Thoracic aorta (tissue), 2 donors: Measurements from ENCODE around the gene MCCD1. TPM values are rescaled to one million over a fixed set of nuclear protein-coding genes. Genes with fewer than 3 reads are reported as not detected.
"Not testable (repeated sequence)": the region's sequence is repeated elsewhere in the genome, so short reads cannot be mapped to it uniquely, and the experiment has no call there.

Experiments used
- ATAC-seq: fragments of 150-250 bp; one replicate; pipeline ENCODE4 v1.8.0; 2017; ENCODE audit warnings: low read depth; ENCODE audit not compliant: insufficient number of reproducible peaks, low FRiP score
- DNase-seq: peaks from one replicate; pipeline ENCODE4 v3.0.0-alpha.2; 2020; ENCODE audit warnings: low spot score
- H3K27ac ChIP-seq, 2 donors: fragments of 200-600 bp; sonication (generic); 1 replicate in 1 of 2; 2 replicates in 1 of 2; pipeline ENCODE4 v1.5.1; 2016; ENCODE audit warnings: mild to moderate bottlenecking in 2 of 2, moderate library complexity in 2 of 2
- H3K27me3 ChIP-seq: fragments of 200-600 bp; sonication (generic); replicated peaks from 2 replicates; pipeline ENCODE4 v1.6.0; 2016; ENCODE audit warnings: mild to moderate bottlenecking; ENCODE audit not compliant: insufficient read depth
- H3K36me3 ChIP-seq: fragments of 200-600 bp; sonication (generic); one replicate; pipeline ENCODE4 v1.5.1; 2016
- H3K4me1 ChIP-seq, 2 donors: fragments of 200-600 bp; sonication (generic); 1 replicate in 1 of 2; 2 replicates in 1 of 2; pipeline versions ENCODE4 v1.5.1 to v1.6.0; 2016; ENCODE audit warnings: low read depth in 2 of 2, mild to moderate bottlenecking in 1 of 2; ENCODE audit not compliant: control insufficient read depth in 1 of 2
- H3K4me3 ChIP-seq: fragments of 200-600 bp; sonication (generic); 2 replicates; pipeline ENCODE4 v1.5.1; 2016; ENCODE audit warnings: mild to moderate bottlenecking
- H3K9me3 ChIP-seq: fragments of 200-600 bp; sonication (generic); 2 replicates; pipeline ENCODE4 v1.5.1; 2016
- CTCF ChIP-seq: fragments of 200-600 bp; sonication (generic); IDR thresholded peaks from one replicate; pipeline ENCODE4 v1.5.1; 2019; ENCODE audit warnings: antibody characterized with exemption
- total RNA-seq, 2 donors: library from RNA; depleted of rRNA; stranded (reverse); fragments of >200 nt; gene quantifications; one replicate each; pipeline versions ENCODE4 v1.1.0 to v1.2.3, GENCODE V29; 2016

MCCD1 gene
- total RNA-seq, 2 donors from 2014 or later = not detected

- DNase-seq (no peak), ATAC-seq (no peak)
- TF ChIP-seq CTCF = no peak
- no peak overlapping the region for H3K27ac ChIP-seq
- H3K4me3 ChIP-seq = no peak overlapping the region
- H3K36me3 ChIP-seq = peaks cover 7% of the 10 kb centered on the region
- H3K4me1 ChIP-seq = peaks cover 4 to 7% of the 10 kb centered on the region in 2 donors
- H3K27me3 ChIP-seq = no peaks in the 10 kb centered on the region
- H3K9me3 ChIP-seq = no peaks in the 10 kb centered on the region
Observed at GRCh38 chr6:31502586-31502985, 26.2 kb upstream of the MCCD1 start.

- not testable (repeated sequence) for H3K27me3 ChIP-seq, ATAC-seq, H3K4me1 ChIP-seq, H3K9me3 ChIP-seq, H3K4me3 ChIP-seq, DNase-seq, H3K27ac ChIP-seq, H3K36me3 ChIP-seq
Observed at GRCh38 chr6:31509036-31509435, 19.7 kb upstream of the MCCD1 start.

GRCh38 chr6:31510007-31510406, 18.8 kb upstream of the MCCD1 start:
- H3K27me3 ChIP-seq = no peaks in the 10 kb centered on the region
- TF ChIP-seq CTCF = no peak
- ATAC-seq = no peak
- H3K27ac ChIP-seq = no peak overlapping the region
- H3K4me3 ChIP-seq = no peak overlapping the region
- H3K4me1 ChIP-seq = no peaks in the 10 kb centered on the region
- H3K36me3 ChIP-seq = peaks cover 7% of the 10 kb centered on the region
- no peaks in the 10 kb centered on the region for H3K9me3 ChIP-seq
- no peak for DNase-seq

- ATAC-seq (no peak), DNase-seq (no peak)
- Histone ChIP-seq H3K36me3 (no peaks in the 10 kb centered on the region), H3K4me3 (no peak overlapping the region), H3K4me1 (no peaks in the 10 kb centered on the region), H3K27ac (no peak overlapping the region), H3K9me3 (no peaks in the 10 kb centered on the region), H3K27me3 (no peaks in the 10 kb centered on the region)
- TF ChIP-seq CTCF = no peak
Observed at GRCh38 chr6:31513456-31514165, 15.2 kb upstream of the MCCD1 start.

- ATAC-seq = no peak
- no peak overlapping the region for H3K4me3 ChIP-seq
- no peak for DNase-seq
- H3K27me3 ChIP-seq = no peaks in the 10 kb centered on the region
- no peaks in the 10 kb centered on the region for H3K36me3 ChIP-seq
- TF ChIP-seq CTCF = no peak
- no peaks in the 10 kb centered on the region for H3K4me1 ChIP-seq
- no peaks in the 10 kb centered on the region for H3K9me3 ChIP-seq
- no peak overlapping the region for H3K27ac ChIP-seq
Observed at GRCh38 chr6:31521835-31522234, 6.9 kb upstream of the MCCD1 start.

GRCh38 chr6:31525553-31525931, 3.2 kb upstream of the MCCD1 start:
- H3K4me1 ChIP-seq = no peaks in the 10 kb centered on the region
- H3K27me3 ChIP-seq = no peaks in the 10 kb centered on the region
- peaks cover 10% of the 10 kb centered on the region for H3K36me3 ChIP-seq
- no peak for DNase-seq
- no peak overlapping the region for H3K27ac ChIP-seq
- ATAC-seq = no peak
- H3K4me3 ChIP-seq = no peak overlapping the region
- no peak for TF ChIP-seq CTCF
- H3K9me3 ChIP-seq = no peaks in the 10 kb centered on the region
